HG03196 (cell line): ENCODE measurements around the gene CHPF2.

Experiments used
- ATAC-seq: cut with Tn5 transposase; IDR thresholded peaks from one replicate; pipeline ENCODE4 v1.9.1; 2021; ENCODE audit not compliant: unreplicated experiment

The CHPF2 gene

GRCh38 chr7:151260471-151260870 lies 28.2 kb downstream of the CHPF2 start:
- ATAC-seq = no peak

GRCh38 chr7:151260883-151261282 lies 28.6 kb downstream of the CHPF2 start:
- no peak for ATAC-seq

- ATAC-seq = no peak
Observed at GRCh38 chr7:151261529-151261928, 29.2 kb downstream of the CHPF2 start.

- no peak for ATAC-seq
Observed at GRCh38 chr7:151264615-151265014, 32.3 kb downstream of the CHPF2 start.

- ATAC-seq = no peak
Observed at GRCh38 chr7:151265351-151265931, 33.2 kb downstream of the CHPF2 start.

GRCh38 chr7:151269511-151269910 lies 37.2 kb downstream of the CHPF2 start:
- ATAC-seq = no peak

- no peak for ATAC-seq
Observed at GRCh38 chr7:151271699-151272355, 39.5 kb downstream of the CHPF2 start.

- no peak for ATAC-seq
Observed at GRCh38 chr7:151272405-151272804, 40.1 kb downstream of the CHPF2 start.

GRCh38 chr7:151272877-151273276 lies 40.6 kb downstream of the CHPF2 start:
- ATAC-seq = no peak

GRCh38 chr7:151273651-151274390 lies 41.5 kb downstream of the CHPF2 start:
- no peak for ATAC-seq

- no peak for ATAC-seq
Observed at GRCh38 chr7:151274396-151274795, 42.1 kb downstream of the CHPF2 start.

- no peak for ATAC-seq
Observed at GRCh38 chr7:151274936-151275812, 42.9 kb downstream of the CHPF2 start.

- ATAC-seq = no peak
Observed at GRCh38 chr7:151275813-151276577, 43.7 kb downstream of the CHPF2 start.

GRCh38 chr7:151276666-151277590 lies 44.6 kb downstream of the CHPF2 start:
- ATAC-seq = no peak

GRCh38 chr7:151277631-151278030 lies 45.3 kb downstream of the CHPF2 start:
- no peak for ATAC-seq

- ATAC-seq = no peak
Observed at GRCh38 chr7:151278949-151279348, 46.7 kb downstream of the CHPF2 start.

- no peak for ATAC-seq
Observed at GRCh38 chr7:151279868-151280267, 47.6 kb downstream of the CHPF2 start.

- ATAC-seq = no peak
Observed at GRCh38 chr7:151280388-151281019, 48.2 kb downstream of the CHPF2 start.

- no peak for ATAC-seq
Observed at GRCh38 chr7:151281686-151282085, 49.4 kb downstream of the CHPF2 start.
